HCT116 (cell line): Measurements from ENCODE around the gene RBM4B. TPM values are rescaled to one million over a fixed set of nuclear protein-coding genes. Genes with fewer than 3 reads are reported as not detected.

ENCODE experiments used
- ATAC-seq: fragments of 200-7000 bp; cut with Tn5 transposase; 2 replicates; pipeline ENCODE4 v1.9.1; 2020; ENCODE audit warnings: mild to moderate bottlenecking, moderate library complexity
- BruUV-seq: library from RNA; stranded (reverse); fragments of 400-500 nt; replicated peaks from 2 replicates; lab custom pipeline; 2021; lab: Mats Ljungman, UMichigan
- CTCF ChIA-PET: fragments of 300-600 bp; sonication (Branson Sonifier 250); formaldehyde crosslinking; loops from one replicate; lab custom pipeline; 2021; ENCODE audit warnings: antibody characterized with exemption; lab: Charles Lee
- POLR2A ChIA-PET: fragments of 300-600, 350-600 bp; sonication (Branson Sonifier 250); formaldehyde crosslinking; loops from one replicate; lab custom pipeline; 2021; ENCODE audit warnings: antibody characterized with exemption; lab: Charles Lee
- RAD21 ChIA-PET, 2 experiments: fragments of 300-600 bp; sonication (Branson Sonifier 250); formaldehyde crosslinking; loops; one replicate each; lab custom pipeline; 2023; ENCODE audit warnings: low total read pairs in 2 of 2; ENCODE audit not compliant: uncharacterized antibody in 2 of 2, unreplicated experiment in 2 of 2, low non-redundant PET in 1 of 2; lab: Charles Lee
- DNase-seq: peaks from one replicate; pipeline ENCODE4 v3.0.0-alpha.2; 2010; ENCODE audit warnings: low read depth, low spot score
- H2AFZ ChIP-seq: fragments of 200-600 bp; shearing (Covaris generic), sonication (generic); 2 replicates; pipeline ENCODE4 v1.6.1; 2017; ENCODE audit warnings: low read depth, mixed run types, mixed read lengths, antibody characterized with exemption, low read length; ENCODE audit not compliant: poor library complexity, severe bottlenecking
- H3K27ac ChIP-seq: 2 replicates; pipeline ENCODE4 v1.5.1; 2012; ENCODE audit warnings: low read depth, low read length
- H3K27me3 ChIP-seq: fragments of 200-600 bp; sonication (generic); 2 replicates; pipeline ENCODE4 v1.6.1; 2016; ENCODE audit warnings: mixed run types, low read length, mixed read lengths; ENCODE audit not compliant: insufficient read depth
- H3K36me3 ChIP-seq, 2 experiments: fragments of 200-500 bp in 1 of 2; fragments of 200-600 bp in 1 of 2; sonication (Bioruptor generic) in 1 of 2; sonication (generic) in 1 of 2; 2 replicates each; pipeline versions ENCODE4 v1.5.1 to v1.6.1; 2014 to 2016; ENCODE audit warnings: low read length in 2 of 2, inconsistent platforms in 1 of 2, mixed read lengths in 1 of 2, mixed run types in 1 of 2; ENCODE audit not compliant: insufficient read depth in 2 of 2, control insufficient read depth in 1 of 2
- H3K4me1 ChIP-seq, 2 experiments: fragments of 200-600 bp in 1 of 2; sonication (generic) in 1 of 2; 2 replicates each; pipeline versions ENCODE4 v1.5.1 to v1.6.1; 2012 to 2017; ENCODE audit warnings: low read length in 2 of 2, inconsistent platforms in 1 of 2, mild to moderate bottlenecking in 1 of 2, mixed read lengths in 1 of 2, mixed run types in 1 of 2, moderate library complexity in 1 of 2; ENCODE audit not compliant: insufficient read depth in 2 of 2, control insufficient read depth in 1 of 2
- H3K4me2 ChIP-seq: fragments of 200-600 bp; sonication (generic); 2 replicates; pipeline ENCODE4 v1.6.1; 2017; ENCODE audit warnings: mixed run types, low read length, mixed read lengths
- H3K4me3 ChIP-seq, 2 experiments: fragments of 200-600 bp in 1 of 2; sonication (generic) in 1 of 2; replicated peaks in 1 of 2; 2 replicates each; pipeline ENCODE4 v1.5.1; 2011 to 2016; ENCODE audit warnings: low read length in 2 of 2, control low read depth in 1 of 2, low read depth in 1 of 2, mild to moderate bottlenecking in 1 of 2, mixed read lengths in 1 of 2, mixed run types in 1 of 2
- H3K79me2 ChIP-seq: fragments of 200-600 bp; sonication (generic); 2 replicates; pipeline ENCODE4 v1.6.1; 2017; ENCODE audit warnings: mild to moderate bottlenecking, mixed run types, low read length, moderate library complexity, mixed read lengths; ENCODE audit not compliant: insufficient read depth
- H3K9ac ChIP-seq: fragments of 200-600 bp; sonication (generic); 2 replicates; pipeline ENCODE4 v1.6.1; 2016; ENCODE audit warnings: low read length, mixed read lengths
- H3K9me2 ChIP-seq: fragments of 200-600 bp; sonication (generic), shearing (Covaris generic); 2 replicates; pipeline ENCODE4 v1.6.1; 2017; ENCODE audit warnings: mixed run types, mild to moderate bottlenecking, moderate library complexity; ENCODE audit not compliant: insufficient read depth
- H3K9me3 ChIP-seq, 2 experiments: fragments of 200-500 bp in 1 of 2; fragments of 200-600 bp in 1 of 2; sonication (Bioruptor generic) in 1 of 2; sonication (generic) in 1 of 2; 2 replicates each; pipeline ENCODE4 v1.6.1; 2014 to 2017; ENCODE audit warnings: low read length in 2 of 2, mixed read lengths in 2 of 2, inconsistent platforms in 1 of 2, low read depth in 1 of 2, mild to moderate bottlenecking in 1 of 2, mixed run types in 1 of 2, moderate library complexity in 1 of 2; ENCODE audit not compliant: control insufficient read depth in 1 of 2, insufficient read depth in 1 of 2
- H4K20me1 ChIP-seq: fragments of 200-600 bp; sonication (generic), shearing (Covaris generic); 2 replicates; pipeline ENCODE4 v1.6.1; 2017; ENCODE audit warnings: mixed run types, mild to moderate bottlenecking, moderate library complexity; ENCODE audit not compliant: insufficient read depth
- CBX3 ChIP-seq: IDR thresholded peaks from 2 replicates; pipeline ENCODE4 v1.6.1; 2012; ENCODE audit warnings: low read depth
- EGR1 ChIP-seq: IDR thresholded peaks from 2 replicates; pipeline ENCODE4 v1.6.1; 2012; ENCODE audit warnings: low read depth
- ELF1 ChIP-seq: IDR thresholded peaks from 2 replicates; pipeline ENCODE4 v1.6.1; 2012; ENCODE audit warnings: low read depth, borderline replicate concordance
- EZH2 ChIP-seq: fragments of 200-600 bp; sonication (generic); IDR thresholded peaks from 2 replicates; pipeline ENCODE4 v1.6.1; 2017; ENCODE audit warnings: antibody characterized with exemption, mixed run types
- FOSL1 ChIP-seq: IDR thresholded peaks from 2 replicates; pipeline ENCODE4 v1.6.1; 2012; ENCODE audit warnings: low read depth
- POLR2A ChIP-seq: IDR thresholded peaks from 2 replicates; pipeline ENCODE4 v1.7.0; 2011; ENCODE audit warnings: borderline replicate concordance; ENCODE audit not compliant: insufficient read depth, insufficient read length; ENCODE audit errors: extremely low read depth
- POLR2AphosphoS5 ChIP-seq: IDR thresholded peaks from 2 replicates; pipeline ENCODE4 v1.6.1; 2011; ENCODE audit warnings: mild to moderate bottlenecking, low read depth, low read length, moderate library complexity
- SIN3A ChIP-seq: IDR thresholded peaks from 2 replicates; pipeline ENCODE4 v1.6.1; 2012; ENCODE audit warnings: low read depth
- SRF ChIP-seq: IDR thresholded peaks from 2 replicates; pipeline ENCODE4 v1.6.1; 2012; ENCODE audit warnings: low read depth
- intact Hi-C: fragments of 100-400 bp; cut with micrococcal nuclease; formaldehyde crosslinking; loops from 2 replicates; pipeline ENCODE4 v1.10.0; 2022
- total RNA-seq: library from RNA; stranded (reverse); gene quantifications from one replicate; pipeline ENCODE4 v1.2.1, GENCODE V29; 2021; ENCODE audit not compliant: unreplicated experiment
- TF ChIP-seq, protein P1 (sequence below): IDR thresholded peaks from 2 replicates; pipeline ENCODE4 v1.6.1; 2012; ENCODE audit warnings: low read depth
- TF ChIP-seq, protein P2 (sequence below), 3 experiments: fragments of 200-600 bp in 1 of 3; sonication (generic) in 1 of 3; IDR thresholded peaks in 2 of 3; conservative IDR thresholded peaks in 1 of 3; 2 replicates each; pipeline ENCODE4 v1.5.1; 2012 to 2017; ENCODE audit warnings: low read depth in 2 of 3, low read length in 2 of 3, antibody characterized with exemption in 1 of 3, borderline replicate concordance in 1 of 3, control low read depth in 1 of 3, mild to moderate bottlenecking in 1 of 3, mixed read lengths in 1 of 3, mixed run types in 1 of 3, moderate library complexity in 1 of 3; ENCODE audit not compliant: insufficient read depth in 1 of 3
- TF ChIP-seq, protein P3 (sequence below): IDR thresholded peaks from 2 replicates; pipeline ENCODE4 v1.6.1; 2012
- TF ChIP-seq, protein P4 (sequence below): IDR thresholded peaks from 2 replicates; pipeline ENCODE4 v1.6.1; 2011; ENCODE audit warnings: mild to moderate bottlenecking, low read length, moderate library complexity; ENCODE audit not compliant: insufficient replicate concordance; ENCODE audit errors: extremely low read depth

Gene RBM4B
- total RNA-seq, 1 experiment from 2014 or later: 18.1 TPM

DNA sequence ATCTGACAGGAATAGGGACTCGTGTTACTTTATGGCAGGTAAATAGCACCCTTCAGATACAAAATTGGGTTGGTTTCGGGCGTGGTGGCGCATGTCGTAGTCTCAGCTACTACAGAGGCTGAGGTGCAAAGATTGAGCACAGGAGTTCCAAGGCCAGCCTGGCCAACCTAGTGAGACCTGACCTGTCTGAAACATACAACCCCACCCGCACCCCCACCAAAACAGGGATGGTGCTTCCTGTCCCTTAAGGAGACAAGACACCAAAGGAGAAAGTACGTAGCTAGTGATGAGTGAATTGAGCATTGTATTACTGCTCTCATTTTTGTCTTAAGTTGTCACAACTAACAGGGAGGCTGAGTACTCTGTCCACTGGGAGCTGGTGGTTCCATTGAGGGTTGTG lies 25.0 kb downstream of the RBM4B start:
- Histone ChIP-seq H3K4me3 (no peak overlapping the region), H3K9me2 (no peaks in the 10 kb centered on the region), H3K9ac (no peak overlapping the region), H2AFZ (no peak overlapping the region), H3K27ac (no peak overlapping the region), H3K79me2 (peaks cover 96% of the 10 kb centered on the region), H3K4me1 (peaks cover 0 to 15% of the 10 kb centered on the region in 2 experiments; a peak in 2 of 4 replicates), H3K27me3 (no peaks in the 10 kb centered on the region), H3K4me2 (peak overlapping the region; percentile 21; the same call in 1 of the 2 replicates), H3K9me3 (no peaks in the 10 kb centered on the region), H3K36me3 (peaks cover 27 to 32% of the 10 kb centered on the region in 2 experiments), H4K20me1 (peaks cover 4% of the 10 kb centered on the region; the same call in 1 of the 2 replicates)
- TF ChIP-seq ELF1 (no peak), CBX3 (no peak), POLR2AphosphoS5 (no peak), FOSL1 (no peak)
- ATAC-seq: no peak
- intact Hi-C loops: no loop called here
- ChIA-PET RAD21 (no interaction called here), CTCF (no interaction called here), POLR2A (interaction anchor here (1.1 kb wide), 1 partner anchor 25 kb away, joined by 3 read pairs; the partner anchor contains the start of gene RBM4B)
- no peak for DNase-seq
- no TSS peak for BruUV-seq

DNA sequence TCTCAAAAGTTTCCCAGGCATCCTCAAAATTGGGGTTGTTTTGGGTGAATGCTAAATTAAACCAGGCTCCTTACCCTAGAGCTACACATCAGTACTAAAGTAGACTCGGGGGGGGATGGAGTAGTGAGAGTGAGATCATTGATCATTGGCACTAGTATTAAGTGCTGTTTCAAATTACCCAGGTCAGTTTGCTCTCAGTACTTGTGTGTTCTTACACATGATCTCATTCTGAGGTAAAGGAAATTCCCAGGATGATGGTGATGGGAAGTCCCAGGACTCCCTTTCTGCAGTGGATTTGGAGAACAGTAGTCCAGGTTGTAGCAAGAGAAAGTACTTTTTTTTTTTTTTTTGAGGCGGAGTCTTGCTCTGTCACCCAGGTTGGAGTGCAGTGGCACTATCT lies 26.7 kb downstream of the RBM4B start:
- CTCF ChIA-PET: no interaction called here
- TF ChIP-seq, protein P1, sequence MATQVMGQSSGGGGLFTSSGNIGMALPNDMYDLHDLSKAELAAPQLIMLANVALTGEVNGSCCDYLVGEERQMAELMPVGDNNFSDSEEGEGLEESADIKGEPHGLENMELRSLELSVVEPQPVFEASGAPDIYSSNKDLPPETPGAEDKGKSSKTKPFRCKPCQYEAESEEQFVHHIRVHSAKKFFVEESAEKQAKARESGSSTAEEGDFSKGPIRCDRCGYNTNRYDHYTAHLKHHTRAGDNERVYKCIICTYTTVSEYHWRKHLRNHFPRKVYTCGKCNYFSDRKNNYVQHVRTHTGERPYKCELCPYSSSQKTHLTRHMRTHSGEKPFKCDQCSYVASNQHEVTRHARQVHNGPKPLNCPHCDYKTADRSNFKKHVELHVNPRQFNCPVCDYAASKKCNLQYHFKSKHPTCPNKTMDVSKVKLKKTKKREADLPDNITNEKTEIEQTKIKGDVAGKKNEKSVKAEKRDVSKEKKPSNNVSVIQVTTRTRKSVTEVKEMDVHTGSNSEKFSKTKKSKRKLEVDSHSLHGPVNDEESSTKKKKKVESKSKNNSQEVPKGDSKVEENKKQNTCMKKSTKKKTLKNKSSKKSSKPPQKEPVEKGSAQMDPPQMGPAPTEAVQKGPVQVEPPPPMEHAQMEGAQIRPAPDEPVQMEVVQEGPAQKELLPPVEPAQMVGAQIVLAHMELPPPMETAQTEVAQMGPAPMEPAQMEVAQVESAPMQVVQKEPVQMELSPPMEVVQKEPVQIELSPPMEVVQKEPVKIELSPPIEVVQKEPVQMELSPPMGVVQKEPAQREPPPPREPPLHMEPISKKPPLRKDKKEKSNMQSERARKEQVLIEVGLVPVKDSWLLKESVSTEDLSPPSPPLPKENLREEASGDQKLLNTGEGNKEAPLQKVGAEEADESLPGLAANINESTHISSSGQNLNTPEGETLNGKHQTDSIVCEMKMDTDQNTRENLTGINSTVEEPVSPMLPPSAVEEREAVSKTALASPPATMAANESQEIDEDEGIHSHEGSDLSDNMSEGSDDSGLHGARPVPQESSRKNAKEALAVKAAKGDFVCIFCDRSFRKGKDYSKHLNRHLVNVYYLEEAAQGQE: no peak
- no peak for TF ChIP-seq EZH2
- TF ChIP-seq POLR2A: no peak
- TF ChIP-seq, protein P2, sequence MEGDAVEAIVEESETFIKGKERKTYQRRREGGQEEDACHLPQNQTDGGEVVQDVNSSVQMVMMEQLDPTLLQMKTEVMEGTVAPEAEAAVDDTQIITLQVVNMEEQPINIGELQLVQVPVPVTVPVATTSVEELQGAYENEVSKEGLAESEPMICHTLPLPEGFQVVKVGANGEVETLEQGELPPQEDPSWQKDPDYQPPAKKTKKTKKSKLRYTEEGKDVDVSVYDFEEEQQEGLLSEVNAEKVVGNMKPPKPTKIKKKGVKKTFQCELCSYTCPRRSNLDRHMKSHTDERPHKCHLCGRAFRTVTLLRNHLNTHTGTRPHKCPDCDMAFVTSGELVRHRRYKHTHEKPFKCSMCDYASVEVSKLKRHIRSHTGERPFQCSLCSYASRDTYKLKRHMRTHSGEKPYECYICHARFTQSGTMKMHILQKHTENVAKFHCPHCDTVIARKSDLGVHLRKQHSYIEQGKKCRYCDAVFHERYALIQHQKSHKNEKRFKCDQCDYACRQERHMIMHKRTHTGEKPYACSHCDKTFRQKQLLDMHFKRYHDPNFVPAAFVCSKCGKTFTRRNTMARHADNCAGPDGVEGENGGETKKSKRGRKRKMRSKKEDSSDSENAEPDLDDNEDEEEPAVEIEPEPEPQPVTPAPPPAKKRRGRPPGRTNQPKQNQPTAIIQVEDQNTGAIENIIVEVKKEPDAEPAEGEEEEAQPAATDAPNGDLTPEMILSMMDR (IDR thresholded peaks at IDR 0.05 in 2 of 3, conservative IDR thresholded peaks at IDR 0.05 in 1 of 3; ENCODE audit: borderline replicate concordance in 1 of 3, insufficient read depth in 1 of 3, low read depth in 2 of 3, low read length in 2 of 3): no peak
- TF ChIP-seq, protein P3, sequence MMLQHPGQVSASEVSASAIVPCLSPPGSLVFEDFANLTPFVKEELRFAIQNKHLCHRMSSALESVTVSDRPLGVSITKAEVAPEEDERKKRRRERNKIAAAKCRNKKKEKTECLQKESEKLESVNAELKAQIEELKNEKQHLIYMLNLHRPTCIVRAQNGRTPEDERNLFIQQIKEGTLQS: no peak
- no peak for TF ChIP-seq EGR1
- no peak for TF ChIP-seq SIN3A
- TF ChIP-seq, protein P4, sequence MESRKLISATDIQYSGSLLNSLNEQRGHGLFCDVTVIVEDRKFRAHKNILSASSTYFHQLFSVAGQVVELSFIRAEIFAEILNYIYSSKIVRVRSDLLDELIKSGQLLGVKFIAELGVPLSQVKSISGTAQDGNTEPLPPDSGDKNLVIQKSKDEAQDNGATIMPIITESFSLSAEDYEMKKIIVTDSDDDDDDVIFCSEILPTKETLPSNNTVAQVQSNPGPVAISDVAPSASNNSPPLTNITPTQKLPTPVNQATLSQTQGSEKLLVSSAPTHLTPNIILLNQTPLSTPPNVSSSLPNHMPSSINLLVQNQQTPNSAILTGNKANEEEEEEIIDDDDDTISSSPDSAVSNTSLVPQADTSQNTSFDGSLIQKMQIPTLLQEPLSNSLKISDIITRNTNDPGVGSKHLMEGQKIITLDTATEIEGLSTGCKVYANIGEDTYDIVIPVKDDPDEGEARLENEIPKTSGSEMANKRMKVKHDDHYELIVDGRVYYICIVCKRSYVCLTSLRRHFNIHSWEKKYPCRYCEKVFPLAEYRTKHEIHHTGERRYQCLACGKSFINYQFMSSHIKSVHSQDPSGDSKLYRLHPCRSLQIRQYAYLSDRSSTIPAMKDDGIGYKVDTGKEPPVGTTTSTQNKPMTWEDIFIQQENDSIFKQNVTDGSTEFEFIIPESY: no peak
- no peak for TF ChIP-seq SRF
- no peak for TF ChIP-seq CBX3

More for the DNA sequence above, 26.7 kb downstream of the RBM4B start:
- BruUV-seq: no TSS peak
- no peak overlapping the region for H3K9ac ChIP-seq
- no peak overlapping the region for H3K27ac ChIP-seq
- H3K4me2 ChIP-seq: no peak overlapping the region
- H3K36me3 ChIP-seq: peaks cover 33 to 48% of the 10 kb centered on the region in 2 experiments
- H3K9me3 ChIP-seq: no peaks in the 10 kb centered on the region
- H3K79me2 ChIP-seq: peaks cover 98% of the 10 kb centered on the region
- H3K9me2 ChIP-seq: no peaks in the 10 kb centered on the region
- ChIA-PET POLR2A (no interaction called here), RAD21 (no interaction called here)
- no peak for ATAC-seq
- intact Hi-C loops: no loop called here
- no peak overlapping the region for H3K4me3 ChIP-seq
- no peak for DNase-seq
- peaks cover 5% of the 10 kb centered on the region; the same call in 1 of the 2 replicates for H4K20me1 ChIP-seq
- no peaks in the 10 kb centered on the region for H3K27me3 ChIP-seq
- H2AFZ ChIP-seq: no peak overlapping the region
- peaks cover 0 to 15% of the 10 kb centered on the region in 2 experiments; a peak in 2 of 4 replicates for H3K4me1 ChIP-seq
